WTC11 (cell line): ENCODE data around the gene USF2. TPM values are rescaled to one million over a fixed set of nuclear protein-coding genes. Genes with fewer than 3 reads are reported as not detected.

ENCODE experiments used
- ATAC-seq: fragments of 200-7000 bp; cut with Tn5 transposase; 2 replicates; pipeline ENCODE4 v1.10.0; 2021; ENCODE audit warnings: mild to moderate bottlenecking, moderate library complexity
- CTCF ChIA-PET: fragments of 300-600 bp; sonication (Branson Sonifier 250); formaldehyde crosslinking; loops from one replicate; lab custom pipeline; 2021; ENCODE audit warnings: antibody characterized with exemption; lab: Charles Lee
- POLR2A ChIA-PET: fragments of 350-600 bp; sonication (Branson Sonifier 250); formaldehyde crosslinking; loops from one replicate; lab custom pipeline; 2021; ENCODE audit warnings: antibody characterized with exemption; lab: Charles Lee
- DNase-seq: peaks from one replicate; pipeline ENCODE4 v3.0.0; 2021; ENCODE audit warnings: low spot score
- H3K27ac Mint-ChIP-seq: 2 replicates; pipeline ENCODE4 v1.8.0; 2021; ENCODE audit warnings: mixed read lengths
- H3K27me3 Mint-ChIP-seq: 2 replicates; pipeline ENCODE4 v1.8.0; 2021; ENCODE audit warnings: low read depth, mild to moderate bottlenecking, moderate library complexity, mixed read lengths
- H3K36me3 Mint-ChIP-seq: 2 replicates; pipeline ENCODE4 v1.8.0; 2021; ENCODE audit warnings: mixed read lengths
- H3K4me1 Mint-ChIP-seq: 2 replicates; pipeline ENCODE4 v1.8.0; 2022; ENCODE audit warnings: mixed read lengths
- H3K4me3 Mint-ChIP-seq: 2 replicates; pipeline ENCODE4 v1.8.0; 2021; ENCODE audit warnings: mild to moderate bottlenecking, moderate library complexity, mixed read lengths
- H3K9me3 Mint-ChIP-seq: 2 replicates; pipeline ENCODE4 v1.8.0; 2021; ENCODE audit warnings: mixed read lengths
- CREB1 ChIP-seq: sonication (generic); formaldehyde crosslinking; IDR thresholded peaks from 2 replicates; pipeline ENCODE4 v1.8.0; 2023; ENCODE audit warnings: mild to moderate bottlenecking, missing genetic modification reagents
- E2F1 ChIP-seq: sonication (generic); formaldehyde crosslinking; IDR thresholded peaks from 2 replicates; pipeline ENCODE4 v1.8.0; 2022; ENCODE audit warnings: mild to moderate bottlenecking, missing genetic modification reagents
- E2F5 ChIP-seq: sonication (generic); formaldehyde crosslinking; IDR thresholded peaks from 2 replicates; pipeline ENCODE4 v1.8.1; 2022; ENCODE audit warnings: mild to moderate bottlenecking, moderate library complexity, missing genetic modification reagents
- FOXK1 ChIP-seq: sonication (generic); formaldehyde crosslinking; IDR thresholded peaks from 2 replicates; pipeline ENCODE4 v1.8.0; 2022; ENCODE audit warnings: mild to moderate bottlenecking, moderate library complexity, missing genetic modification reagents
- FOXP4 ChIP-seq: sonication (generic); formaldehyde crosslinking; IDR thresholded peaks from 2 replicates; pipeline ENCODE4 v1.8.0; 2022; ENCODE audit warnings: mild to moderate bottlenecking, missing genetic modification reagents
- HMGA2 ChIP-seq: fragments of 250-450 bp; sonication (Bioruptor Pico); IDR thresholded peaks from 2 replicates; pipeline ENCODE4 v1.4.0; 2021; ENCODE audit warnings: mild to moderate bottlenecking, moderate library complexity
- NFATC4 ChIP-seq: fragments of 250-450 bp; sonication (Bioruptor Pico); IDR thresholded peaks from 2 replicates; pipeline ENCODE4 v1.9.0; 2021; ENCODE audit warnings: mild to moderate bottlenecking
- PREB ChIP-seq: sonication (generic); formaldehyde crosslinking; IDR thresholded peaks from 2 replicates; pipeline ENCODE4 v1.8.1; 2022; ENCODE audit warnings: mild to moderate bottlenecking, missing genetic modification reagents, moderate library complexity, borderline replicate concordance
- RORB ChIP-seq: fragments of 250-450 bp; sonication (Bioruptor Pico); IDR thresholded peaks from 2 replicates; pipeline ENCODE4 v1.9.0; 2021; ENCODE audit warnings: mild to moderate bottlenecking
- SOX15 ChIP-seq: fragments of 250-450 bp; sonication (Bioruptor Pico); IDR thresholded peaks from 2 replicates; pipeline ENCODE4 v1.9.0; 2021; ENCODE audit warnings: mild to moderate bottlenecking
- STAT6 ChIP-seq: sonication (generic); formaldehyde crosslinking; conservative IDR thresholded peaks from 2 replicates; pipeline ENCODE4 v1.8.1; 2023; ENCODE audit warnings: mild to moderate bottlenecking, low read depth, missing genetic modification reagents, moderate library complexity
- TEAD1 ChIP-seq: sonication (generic); formaldehyde crosslinking; IDR thresholded peaks from 2 replicates; pipeline ENCODE4 v1.8.0; 2022; ENCODE audit warnings: mild to moderate bottlenecking, missing genetic modification reagents
- ZBTB21 ChIP-seq: sonication (generic); formaldehyde crosslinking; IDR thresholded peaks from 2 replicates; pipeline ENCODE4 v1.8.1; 2023; ENCODE audit warnings: mild to moderate bottlenecking, missing genetic modification reagents, borderline replicate concordance
- ZMAT4 ChIP-seq: fragments of 250-450 bp; sonication (Bioruptor Pico); IDR thresholded peaks from 2 replicates; pipeline ENCODE4 v1.9.0; 2021; ENCODE audit warnings: mild to moderate bottlenecking
- ZNF121 ChIP-seq: sonication (generic); formaldehyde crosslinking; IDR thresholded peaks from 2 replicates; pipeline ENCODE4 v1.8.0; 2023; ENCODE audit warnings: missing genetic modification reagents
- ZNF219 ChIP-seq: sonication (generic); formaldehyde crosslinking; IDR thresholded peaks from 2 replicates; pipeline ENCODE4 v1.8.0; 2023; ENCODE audit warnings: missing genetic modification reagents, mild to moderate bottlenecking, borderline replicate concordance
- ZNF671 ChIP-seq: fragments of 250-450 bp; sonication (Bioruptor Pico); IDR thresholded peaks from 2 replicates; pipeline ENCODE4 v1.8.0; 2021; ENCODE audit warnings: mild to moderate bottlenecking
- ZSCAN18 ChIP-seq: fragments of 250-450 bp; sonication (Bioruptor Pico); IDR thresholded peaks from 2 replicates; pipeline ENCODE4 v2.1.2; 2022; ENCODE audit warnings: mild to moderate bottlenecking, moderate library complexity
- total RNA-seq: library from RNA; stranded (reverse); gene quantifications from 3 replicates; pipeline ENCODE4 v1.2.3, GENCODE V29; 2021

Gene USF2
- total RNA-seq, 1 experiment from 2014 or later = 109 TPM

GRCh38 chr19:35231956-35232645 lies 36.7 kb upstream of the USF2 start:
- no peak for TF ChIP-seq ZNF671
- no peak for TF ChIP-seq ZBTB21 (CRISPR knock-in tag)
- TF ChIP-seq RORB (CRISPR knock-in tag) = no peak
- no peak for TF ChIP-seq ZSCAN18
- DNase-seq = no peak
- Mint-ChIP-seq H3K4me3 (no peak overlapping the region), H3K27ac (no peak overlapping the region), H3K36me3 (no peaks in the 10 kb centered on the region), H3K9me3 (peaks cover 11% of the 10 kb centered on the region), H3K4me1 (0 out of 2 replicates have a peak, but pooled peaks cover 3% of the 10 kb centered on the region), H3K27me3 (no peaks in the 10 kb centered on the region)
- CTCF ChIA-PET = no interaction called here
- ATAC-seq = no peak
- POLR2A ChIA-PET = no interaction called here

GRCh38 chr19:35232912-35233311 lies 35.9 kb upstream of the USF2 start:
- TF ChIP-seq ZNF121 = no peak
- no peak for ATAC-seq
- Mint-ChIP-seq H3K27ac (no peak overlapping the region), H3K27me3 (no peaks in the 10 kb centered on the region; the same call in 1 of the 2 replicates), H3K4me1 (0 out of 2 replicates have a peak, but pooled peaks cover under 1% of the 10 kb centered on the region), H3K36me3 (no peaks in the 10 kb centered on the region), H3K4me3 (no peak overlapping the region), H3K9me3 (peaks cover 11% of the 10 kb centered on the region)
- DNase-seq = no peak
- ChIA-PET CTCF (interaction anchor here (1.0 kb wide), 1 partner anchor 8 kb away, joined by 3 read pairs; no protein-coding TSS in a partner anchor), POLR2A (no interaction called here)

GRCh38 chr19:35236638-35237400 lies 31.9 kb upstream of the USF2 start:
- ATAC-seq (peak; percentile 72), DNase-seq (no peak)
- Mint-ChIP-seq H3K27me3 (peaks cover 18% of the 10 kb centered on the region), H3K36me3 (peaks cover 3% of the 10 kb centered on the region; the same call in 1 of the 2 replicates), H3K9me3 (peaks cover 34% of the 10 kb centered on the region), H3K4me3 (no peak overlapping the region), H3K4me1 (no peaks in the 10 kb centered on the region), H3K27ac (no peak overlapping the region)
- ChIA-PET CTCF (interaction anchor here (0.9 to 3.3 kb wide), 7 partner anchors 12 to 224 kb away, joined by 3 to 11 read pairs (median 4); no protein-coding TSS in a partner anchor), POLR2A (interaction anchor here (0.7 kb wide), 1 partner anchor 24 kb away, joined by 4 read pairs; no protein-coding TSS in a partner anchor)
- no peak for TF ChIP-seq FOXK1 (CRISPR knock-in tag)
- no peak for TF ChIP-seq FOXP4 (CRISPR knock-in tag)
- no peak for TF ChIP-seq ZMAT4 (CRISPR knock-in tag)
- TF ChIP-seq SOX15 (CRISPR knock-in tag) = no peak
- no peak for TF ChIP-seq HMGA2 (CRISPR knock-in tag)
- TF ChIP-seq E2F1 (CRISPR knock-in tag) = no peak
- no peak for TF ChIP-seq ZSCAN18
- TF ChIP-seq STAT6 (CRISPR knock-in tag) = no peak
- no peak for TF ChIP-seq NFATC4 (CRISPR knock-in tag)
- TF ChIP-seq CREB1 (CRISPR knock-in tag) = no peak
- TF ChIP-seq ZNF671 = no peak
- TF ChIP-seq PREB (CRISPR knock-in tag) = no peak
- no peak for TF ChIP-seq ZNF219 (CRISPR knock-in tag)
- TF ChIP-seq E2F5 (CRISPR knock-in tag) = no peak
- TF ChIP-seq TEAD1 (CRISPR knock-in tag) = no peak
